Prostate gland (tissue), 2 donors: ENCODE results near the gene INO80D.

ENCODE experiments used
- CTCF ChIP-seq, 4 experiments: fragments of 200-600 bp in 2 of 4; fragments of 450-650 bp in 2 of 4; sonication (generic) in 2 of 4; IDR thresholded peaks; 1 replicate in 3 of 4; 2 replicates in 1 of 4; pipeline ENCODE4 v1.5.1; 2016 to 2019; ENCODE audit warnings: antibody characterized with exemption in 4 of 4, mild to moderate bottlenecking in 2 of 4, moderate library complexity in 2 of 4
- POLR2A ChIP-seq: fragments of 450-650 bp; IDR thresholded peaks from one replicate; pipeline ENCODE4 v1.6.1; 2016; ENCODE audit warnings: antibody characterized with exemption, mild to moderate bottlenecking
- POLR2AphosphoS5 ChIP-seq: sonication (generic); formaldehyde crosslinking; IDR thresholded peaks from one replicate; pipeline ENCODE4 v1.6.1; 2017; ENCODE audit warnings: antibody characterized with exemption

- no peak for TF ChIP-seq POLR2AphosphoS5
- TF ChIP-seq CTCF (IDR thresholded peaks at IDR 0.05): no peak
- no peak for TF ChIP-seq POLR2A
Observed at GRCh38 chr2:206095536-206096332, 9.8 kb upstream of the INO80D start.
